ENCODE measurements around the gene MBP. TPM values are rescaled to one million over a fixed set of nuclear protein-coding genes. Genes with fewer than 3 reads are reported as not detected.

MBP gene
- polyA plus RNA-seq, 4 donors, result 14.3 to 34.3 (median 23.0) TPM

DNA sequence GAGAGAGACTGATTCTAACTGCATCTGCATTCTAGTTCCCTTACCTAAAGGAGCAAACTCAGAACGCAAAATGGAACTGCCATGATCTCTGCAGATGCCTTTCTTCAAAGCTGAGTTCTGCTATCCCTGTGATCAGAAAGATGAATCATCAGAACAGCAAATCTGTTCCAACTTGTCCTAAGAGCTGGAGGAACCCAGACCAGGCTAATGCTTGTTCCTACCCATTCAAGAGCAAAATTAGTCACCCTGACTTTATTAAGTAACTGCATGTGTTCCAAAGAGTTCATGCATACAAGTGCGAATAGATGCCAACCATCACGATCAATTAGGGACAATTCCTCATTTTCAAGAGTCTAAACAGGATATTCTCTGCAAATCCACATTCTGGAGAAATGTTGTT, 46.5 kb downstream of the MBP start:
- Histone ChIP-seq H3K36me3 (ENCODE audit: control insufficient read depth in 3 of 3, insufficient read depth in 2 of 3, low read depth in 1 of 3, low read length in 3 of 3) (peaks cover 0 to 26% (median 0%) of the 10 kb centered on the region in 3 donors), H3K27ac (ENCODE audit: low read depth in 1 of 3, low read length in 2 of 3) (no peak overlapping the region), H3K9me3 (ENCODE audit: control insufficient read depth in 2 of 2, insufficient read depth in 1 of 2, low read depth in 1 of 2, low read length in 1 of 2) (no peaks in the 10 kb centered on the region), H3K27me3 (ENCODE audit: control insufficient read depth in 3 of 3, insufficient read depth in 3 of 3, low read length in 3 of 3) (no peaks in the 10 kb centered on the region), H3K4me1 (ENCODE audit: control insufficient read depth in 3 of 3, insufficient read depth in 2 of 3, low read depth in 1 of 3, low read length in 2 of 3) (peaks cover 0 to 17% (median 2%) of the 10 kb centered on the region in 3 donors), H3K4me3 (ENCODE audit: low read depth in 1 of 3, low read length in 3 of 3) (no peak overlapping the region)
- DNase-seq (no peak), FAIRE-seq (no peak)
- 72 to 96% (median 94%) methylated on average over 3 of the region's 3 CpGs for WGBS, 3 donors

GRCh38 chr18:77084688-77085035, 47.9 kb downstream of the MBP start:
- Histone ChIP-seq H3K4me1 (ENCODE audit: control insufficient read depth in 3 of 3, insufficient read depth in 2 of 3, low read depth in 1 of 3, low read length in 2 of 3) (peaks cover 0 to 17% (median 2%) of the 10 kb centered on the region in 3 donors), H3K27ac (ENCODE audit: low read depth in 1 of 3, low read length in 2 of 3) (peak overlapping the region in 1 of 3 donors; percentile 3), H3K4me3 (ENCODE audit: low read depth in 1 of 3, low read length in 3 of 3) (no peak overlapping the region), H3K9me3 (ENCODE audit: control insufficient read depth in 2 of 2, insufficient read depth in 1 of 2, low read depth in 1 of 2, low read length in 1 of 2) (no peaks in the 10 kb centered on the region), H3K36me3 (ENCODE audit: control insufficient read depth in 3 of 3, insufficient read depth in 2 of 3, low read depth in 1 of 3, low read length in 3 of 3) (peaks cover 0 to 19% (median 0%) of the 10 kb centered on the region in 3 donors), H3K27me3 (ENCODE audit: control insufficient read depth in 3 of 3, insufficient read depth in 3 of 3, low read length in 3 of 3) (no peaks in the 10 kb centered on the region)
- DNase-seq (no peak), FAIRE-seq (no peak)
- 67 to 90% (median 89%) methylated on average over 1 of the region's 1 CpG for WGBS, 3 donors

DNA sequence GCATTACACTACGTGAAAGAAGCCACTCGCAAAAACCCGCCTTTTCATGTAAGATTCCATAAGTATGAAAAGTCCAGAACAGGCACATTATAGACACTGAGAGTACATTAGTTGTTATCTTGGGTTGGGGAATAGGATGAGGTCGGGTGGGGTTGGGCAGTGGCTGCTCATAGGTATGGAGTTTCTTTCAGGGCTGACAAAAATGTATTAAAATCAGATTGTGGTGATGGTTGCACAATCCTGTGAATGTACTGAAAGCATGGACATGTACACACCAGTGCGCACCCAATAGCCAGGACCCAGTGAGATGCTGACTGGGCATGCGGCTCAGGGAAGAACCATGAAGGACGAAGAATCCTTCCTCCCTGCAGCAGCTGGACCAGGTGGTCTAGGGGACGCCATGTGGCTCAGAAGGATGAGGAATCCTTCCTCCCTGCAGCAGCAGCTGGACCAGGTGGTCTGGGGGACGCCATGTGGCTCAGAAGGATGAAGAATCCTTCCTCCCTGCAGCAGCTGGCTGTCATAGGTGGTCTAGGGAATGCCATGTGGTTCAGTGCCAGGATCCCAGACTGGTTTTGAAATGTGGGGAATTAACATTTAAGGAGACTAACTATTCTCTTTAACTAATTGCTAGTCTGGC, 50.1 kb downstream of the MBP start:
- Histone ChIP-seq H3K4me1 (ENCODE audit: control insufficient read depth in 3 of 3, insufficient read depth in 2 of 3, low read depth in 1 of 3, low read length in 2 of 3) (peaks cover 0 to 8% (median 0%) of the 10 kb centered on the region in 3 donors), H3K4me3 (ENCODE audit: low read depth in 1 of 3, low read length in 3 of 3) (no peak overlapping the region), H3K27ac (ENCODE audit: low read depth in 1 of 3, low read length in 2 of 3) (no peak overlapping the region), H3K27me3 (ENCODE audit: control insufficient read depth in 3 of 3, insufficient read depth in 3 of 3, low read length in 3 of 3) (no peaks in the 10 kb centered on the region), H3K9me3 (ENCODE audit: control insufficient read depth in 2 of 2, insufficient read depth in 1 of 2, low read depth in 1 of 2, low read length in 1 of 2) (no peaks in the 10 kb centered on the region), H3K36me3 (ENCODE audit: control insufficient read depth in 3 of 3, insufficient read depth in 2 of 3, low read depth in 1 of 3, low read length in 3 of 3) (peaks cover 0 to 23% (median 0%) of the 10 kb centered on the region in 3 donors)
- no peak for DNase-seq
- WGBS, 3 donors, result 94 to 98% (median 96%) methylated on average over 9 of the region's 9 CpGs
- no peak for FAIRE-seq

- Histone ChIP-seq H3K27me3 (ENCODE audit: control insufficient read depth in 3 of 3, insufficient read depth in 3 of 3, low read length in 3 of 3) (no peaks in the 10 kb centered on the region), H3K9me3 (ENCODE audit: control insufficient read depth in 2 of 2, insufficient read depth in 1 of 2, low read depth in 1 of 2, low read length in 1 of 2) (no peaks in the 10 kb centered on the region), H3K4me1 (ENCODE audit: control insufficient read depth in 3 of 3, insufficient read depth in 2 of 3, low read depth in 1 of 3, low read length in 2 of 3) (peaks cover 0 to 2% (median 0%) of the 10 kb centered on the region in 3 donors), H3K4me3 (ENCODE audit: low read depth in 1 of 3, low read length in 3 of 3) (no peak overlapping the region), H3K36me3 (ENCODE audit: control insufficient read depth in 3 of 3, insufficient read depth in 2 of 3, low read depth in 1 of 3, low read length in 3 of 3) (peaks cover 0 to 29% (median 0%) of the 10 kb centered on the region in 3 donors), H3K27ac (ENCODE audit: low read depth in 1 of 3, low read length in 2 of 3) (no peak overlapping the region)
- DNase-seq (no peak), FAIRE-seq (no peak)
- 73 to 87% (median 76%) methylated on average over 2 of the region's 2 CpGs for WGBS, 3 donors
Observed at GRCh38 chr18:77081390-77081778, 51.2 kb downstream of the MBP start.

GRCh38 chr18:77079954-77080682, 52.5 kb downstream of the MBP start:
- no peak overlapping the region for H3K27ac ChIP-seq (ENCODE audit: low read depth in 1 of 3, low read length in 2 of 3)
- FAIRE-seq (no peak), DNase-seq (no peak)
- H3K27me3 ChIP-seq (ENCODE audit: control insufficient read depth in 3 of 3, insufficient read depth in 3 of 3, low read length in 3 of 3), result no peaks in the 10 kb centered on the region
- H3K4me3 ChIP-seq (ENCODE audit: low read depth in 1 of 3, low read length in 3 of 3), result no peak overlapping the region
- no peaks in the 10 kb centered on the region for H3K9me3 ChIP-seq (ENCODE audit: control insufficient read depth in 2 of 2, insufficient read depth in 1 of 2, low read depth in 1 of 2, low read length in 1 of 2)
- H3K4me1 ChIP-seq (ENCODE audit: control insufficient read depth in 3 of 3, insufficient read depth in 2 of 3, low read depth in 1 of 3, low read length in 2 of 3), result peaks cover 0 to 2% (median 0%) of the 10 kb centered on the region in 3 donors
- WGBS, 3 donors, result 68 to 74% (median 72%) methylated on average over 12 of the region's 12 CpGs
- peaks cover 0 to 36% (median 0%) of the 10 kb centered on the region in 3 donors for H3K36me3 ChIP-seq (ENCODE audit: control insufficient read depth in 3 of 3, insufficient read depth in 2 of 3, low read depth in 1 of 3, low read length in 3 of 3)

GRCh38 chr18:77079088-77079487, 53.5 kb downstream of the MBP start:
- Histone ChIP-seq H3K4me1 (ENCODE audit: control insufficient read depth in 3 of 3, insufficient read depth in 2 of 3, low read depth in 1 of 3, low read length in 2 of 3) (peaks cover 0 to 4% (median 0%) of the 10 kb centered on the region in 3 donors), H3K9me3 (ENCODE audit: control insufficient read depth in 2 of 2, insufficient read depth in 1 of 2, low read depth in 1 of 2, low read length in 1 of 2) (no peaks in the 10 kb centered on the region), H3K36me3 (ENCODE audit: control insufficient read depth in 3 of 3, insufficient read depth in 2 of 3, low read depth in 1 of 3, low read length in 3 of 3) (peaks cover 0 to 39% (median 0%) of the 10 kb centered on the region in 3 donors), H3K27me3 (ENCODE audit: control insufficient read depth in 3 of 3, insufficient read depth in 3 of 3, low read length in 3 of 3) (no peaks in the 10 kb centered on the region), H3K4me3 (ENCODE audit: low read depth in 1 of 3, low read length in 3 of 3) (no peak overlapping the region), H3K27ac (ENCODE audit: low read depth in 1 of 3, low read length in 2 of 3) (no peak overlapping the region)
- WGBS, 3 donors, result 81 to 88% (median 85%) methylated on average over 6 of the region's 6 CpGs
- DNase-seq (no peak), FAIRE-seq (no peak)

DNA sequence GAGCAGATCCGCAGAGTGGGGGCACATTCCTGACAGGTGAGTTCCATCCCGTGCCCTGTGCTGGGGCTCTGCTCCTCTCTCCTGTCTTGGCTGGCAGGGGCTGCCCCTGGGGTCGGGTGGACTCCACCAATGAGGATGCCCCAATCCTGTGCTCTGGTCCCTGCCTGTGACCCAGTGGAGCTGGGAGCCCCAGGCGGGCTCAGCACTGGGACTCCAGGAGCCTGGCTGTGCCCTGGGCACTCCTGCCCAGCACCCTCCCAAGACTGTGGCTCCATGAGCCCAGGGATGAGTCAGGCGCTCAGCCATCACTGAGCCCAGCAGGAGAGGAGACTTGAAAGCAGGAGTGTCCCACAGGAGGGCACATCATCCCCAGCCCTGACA, 53.9 kb downstream of the MBP start:
- Histone ChIP-seq H3K4me3 (ENCODE audit: low read depth in 1 of 3, low read length in 3 of 3) (no peak overlapping the region), H3K4me1 (ENCODE audit: control insufficient read depth in 3 of 3, insufficient read depth in 2 of 3, low read depth in 1 of 3, low read length in 2 of 3) (peaks cover 0 to 7% (median 0%) of the 10 kb centered on the region in 3 donors), H3K27ac (ENCODE audit: low read depth in 1 of 3, low read length in 2 of 3) (no peak overlapping the region), H3K36me3 (ENCODE audit: control insufficient read depth in 3 of 3, insufficient read depth in 2 of 3, low read depth in 1 of 3, low read length in 3 of 3) (peaks cover 0 to 42% (median 0%) of the 10 kb centered on the region in 3 donors), H3K27me3 (ENCODE audit: control insufficient read depth in 3 of 3, insufficient read depth in 3 of 3, low read length in 3 of 3) (no peaks in the 10 kb centered on the region), H3K9me3 (ENCODE audit: control insufficient read depth in 2 of 2, insufficient read depth in 1 of 2, low read depth in 1 of 2, low read length in 1 of 2) (no peaks in the 10 kb centered on the region)
- FAIRE-seq, result no peak
- WGBS, 3 donors, result 93 to 95% (median 93%) methylated on average over 5 of the region's 5 CpGs
- DNase-seq, result no peak

DNA sequence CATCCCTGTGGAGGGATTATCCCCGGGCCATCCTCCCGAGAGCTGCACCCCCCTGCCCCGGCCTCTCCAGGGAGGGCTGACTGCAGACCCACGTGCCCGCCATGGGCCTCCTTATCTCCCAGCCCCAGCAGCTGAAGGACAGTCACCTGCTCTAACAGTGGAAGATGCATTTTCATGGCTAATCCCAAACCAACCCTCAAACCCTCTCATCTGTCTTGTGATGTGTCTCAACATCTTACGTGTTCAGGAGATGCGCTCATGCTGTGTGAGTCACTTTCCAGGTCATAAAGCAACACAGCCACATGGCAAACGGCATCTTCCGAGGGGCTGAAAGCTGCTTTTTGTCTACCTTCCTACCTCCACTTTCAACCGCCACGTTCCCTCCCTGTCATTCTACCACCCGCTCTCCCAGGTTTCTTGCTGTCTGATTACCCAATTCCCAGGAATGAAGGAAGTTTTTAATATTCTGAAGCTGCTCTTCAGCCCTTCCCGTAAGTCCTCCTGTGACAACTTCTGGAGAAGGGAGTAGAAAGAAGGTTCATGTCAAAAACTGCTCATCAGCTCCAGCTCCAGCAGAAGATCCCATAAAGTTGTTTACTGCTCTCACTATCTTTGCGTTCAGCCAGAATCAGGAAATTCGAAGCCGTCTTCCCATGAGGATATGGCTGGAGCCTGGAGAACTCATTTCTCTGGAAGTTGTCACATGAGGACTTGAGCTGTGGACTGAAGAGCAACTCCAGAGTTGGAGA, 54.5 kb downstream of the MBP start:
- Histone ChIP-seq H3K4me3 (ENCODE audit: low read depth in 1 of 3, low read length in 3 of 3) (no peak overlapping the region), H3K36me3 (ENCODE audit: control insufficient read depth in 3 of 3, insufficient read depth in 2 of 3, low read depth in 1 of 3, low read length in 3 of 3) (peaks cover 0 to 42% (median 0%) of the 10 kb centered on the region in 3 donors), H3K9me3 (ENCODE audit: control insufficient read depth in 2 of 2, insufficient read depth in 1 of 2, low read depth in 1 of 2, low read length in 1 of 2) (no peaks in the 10 kb centered on the region), H3K27ac (ENCODE audit: low read depth in 1 of 3, low read length in 2 of 3) (no peak overlapping the region), H3K27me3 (ENCODE audit: control insufficient read depth in 3 of 3, insufficient read depth in 3 of 3, low read length in 3 of 3) (no peaks in the 10 kb centered on the region), H3K4me1 (ENCODE audit: control insufficient read depth in 3 of 3, insufficient read depth in 2 of 3, low read depth in 1 of 3, low read length in 2 of 3) (peaks cover 0 to 11% (median 0%) of the 10 kb centered on the region in 3 donors)
- DNase-seq (no peak), FAIRE-seq (no peak)
- 82 to 90% (median 89%) methylated on average over 16 of the region's 16 CpGs for WGBS, 3 donors

Data from small intestine (tissue), 7 donors.